ENCODE measurements around the gene C1QTNF12.

Gene C1QTNF12

DNA sequence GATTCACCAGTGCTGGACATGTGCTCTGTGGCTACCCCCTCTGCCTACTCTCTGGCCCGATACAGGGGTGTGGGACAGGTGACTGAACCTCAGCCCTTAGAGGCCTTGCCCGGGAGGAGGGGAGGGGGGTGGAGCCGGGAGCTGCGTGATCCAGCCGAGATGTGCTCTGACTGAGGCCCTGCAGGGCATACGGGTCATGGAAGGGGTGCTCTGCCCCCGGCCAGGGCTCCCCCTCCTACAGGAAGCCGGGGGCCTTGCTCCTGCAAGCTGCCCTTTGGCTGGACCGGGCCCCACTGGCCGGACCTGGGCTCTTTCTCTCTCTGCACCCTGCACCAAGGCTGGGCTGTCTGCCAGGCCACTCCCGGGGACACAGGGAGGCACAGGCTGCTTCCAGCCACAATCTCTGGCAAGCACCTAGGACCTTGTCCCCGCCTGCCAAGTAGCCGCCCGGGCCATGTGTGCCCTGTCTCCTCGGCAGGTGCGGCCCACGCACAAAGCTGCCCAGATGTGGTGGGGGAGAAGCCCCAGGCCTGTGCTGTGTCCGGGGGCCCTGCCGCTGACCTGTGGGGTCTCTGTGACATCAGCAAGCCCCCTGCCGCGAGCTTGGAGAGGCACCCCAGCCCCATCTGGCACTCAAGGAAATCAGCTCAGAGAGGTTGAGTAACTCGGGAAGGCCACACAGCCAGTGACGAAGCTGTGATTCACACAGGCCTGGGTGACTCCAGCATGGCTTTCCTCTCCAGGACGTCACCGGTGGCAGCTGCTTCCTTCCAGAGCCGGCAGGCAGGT is 35.2 kb upstream of the C1QTNF12 start:
- DNase-seq, result peak in 1 of 2 experiments; percentile 37

DNA sequence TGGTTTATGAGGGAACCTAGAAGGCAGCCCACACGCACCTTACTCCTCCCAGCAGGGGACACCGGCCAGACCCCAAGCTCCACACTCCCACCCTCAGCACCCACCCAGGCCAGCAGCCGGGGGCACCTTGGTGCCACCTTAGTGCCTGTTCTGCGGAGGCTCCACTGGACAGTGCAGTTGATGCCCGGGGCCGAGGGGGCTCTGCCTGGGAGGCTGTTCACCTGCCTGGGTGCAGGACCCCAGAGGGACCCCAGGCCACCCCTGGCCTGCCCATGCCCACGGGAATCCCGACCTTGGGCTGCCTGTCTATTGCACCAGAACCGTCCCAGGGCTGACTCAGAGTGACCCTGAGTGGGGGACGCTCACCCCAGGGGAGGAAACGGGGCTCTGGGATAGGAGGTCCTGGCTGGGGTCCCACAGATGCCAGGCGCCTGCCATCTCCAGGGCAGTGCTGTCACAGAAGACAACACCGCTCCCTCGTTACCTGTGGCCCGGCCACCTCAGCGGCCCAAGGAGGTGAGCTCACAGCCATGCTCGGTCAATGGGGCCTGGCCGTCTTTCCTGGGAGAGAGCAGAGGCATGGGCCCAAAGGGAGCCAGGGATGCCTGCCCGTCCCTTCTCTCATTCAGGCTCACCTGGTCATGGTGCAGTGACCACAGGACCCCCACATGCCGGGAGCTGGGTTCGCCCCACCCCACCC is 34.4 kb upstream of the C1QTNF12 start:
- DNase-seq, result no peak

DNA sequence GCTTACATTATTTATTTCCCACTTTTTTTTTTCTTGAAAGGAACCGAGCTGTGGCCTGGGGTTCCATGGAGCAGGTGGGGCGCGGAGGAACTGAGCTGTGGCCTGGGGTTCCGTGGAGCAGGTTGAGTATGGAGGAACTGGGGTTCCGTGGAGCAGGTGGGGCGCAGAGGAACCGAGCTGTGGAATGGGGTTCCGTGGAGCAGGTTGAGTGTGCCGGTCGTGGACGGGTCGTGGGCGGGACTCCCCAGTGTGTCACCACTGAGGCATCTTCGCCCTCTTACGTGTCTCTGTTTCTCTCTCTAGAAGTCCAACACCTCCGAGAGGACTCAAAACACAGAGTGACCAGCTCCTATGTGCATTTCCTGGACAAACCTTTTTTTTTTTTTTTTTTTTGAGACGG is 32.5 kb upstream of the C1QTNF12 start:
- DNase-seq, result no peak

DNA sequence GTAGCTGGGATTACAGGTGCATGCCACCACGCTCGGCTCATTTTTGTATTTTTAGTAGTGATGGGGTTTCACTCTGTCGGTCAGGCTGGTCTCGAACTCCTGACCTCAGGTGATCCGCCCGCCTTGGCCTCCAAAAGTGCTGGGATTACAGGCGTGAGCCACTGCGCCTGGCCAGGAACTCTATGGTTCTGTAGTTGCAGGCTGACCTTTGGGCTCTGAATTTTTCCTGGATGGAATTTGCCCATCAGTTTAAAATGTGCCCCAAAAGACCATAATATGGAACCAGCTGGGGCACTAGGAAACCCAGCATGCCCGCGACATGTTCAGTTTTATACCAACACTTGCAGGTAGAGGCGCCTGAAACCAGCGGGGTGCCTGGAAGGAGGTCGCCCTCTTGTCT is 32.1 kb upstream of the C1QTNF12 start:
- no peak for DNase-seq

GRCh38 chr1:1275836-1276235 is 29.3 kb upstream of the C1QTNF12 start:
- no peak for DNase-seq

DNA sequence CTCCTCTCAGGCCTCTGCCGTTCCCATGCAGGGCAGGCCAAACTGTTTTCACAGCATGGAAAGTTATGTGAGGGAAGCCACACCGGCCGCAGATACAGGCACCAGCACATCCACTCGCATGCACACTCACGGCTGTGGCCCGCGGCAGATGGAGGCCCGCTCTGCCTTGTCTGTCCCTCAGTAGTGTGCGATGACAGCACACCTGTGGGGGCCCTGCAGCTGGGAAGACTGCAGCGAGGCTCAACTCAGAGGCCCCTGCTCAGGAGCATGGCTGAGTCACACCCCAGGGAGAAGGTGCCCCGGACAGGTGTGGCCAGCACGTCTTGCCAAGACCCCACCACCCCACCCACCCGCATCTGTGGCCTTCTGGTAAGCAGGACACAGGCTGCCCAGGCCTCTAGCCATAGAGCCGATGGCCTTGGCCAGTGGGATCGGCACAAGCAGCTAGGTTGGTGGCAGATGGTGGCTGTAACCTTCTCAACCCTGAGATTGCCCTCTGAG is 28.5 kb upstream of the C1QTNF12 start:
- DNase-seq, result no peak

GRCh38 chr1:1274299-1274930 is 27.9 kb upstream of the C1QTNF12 start:
- no peak for DNase-seq

DNA sequence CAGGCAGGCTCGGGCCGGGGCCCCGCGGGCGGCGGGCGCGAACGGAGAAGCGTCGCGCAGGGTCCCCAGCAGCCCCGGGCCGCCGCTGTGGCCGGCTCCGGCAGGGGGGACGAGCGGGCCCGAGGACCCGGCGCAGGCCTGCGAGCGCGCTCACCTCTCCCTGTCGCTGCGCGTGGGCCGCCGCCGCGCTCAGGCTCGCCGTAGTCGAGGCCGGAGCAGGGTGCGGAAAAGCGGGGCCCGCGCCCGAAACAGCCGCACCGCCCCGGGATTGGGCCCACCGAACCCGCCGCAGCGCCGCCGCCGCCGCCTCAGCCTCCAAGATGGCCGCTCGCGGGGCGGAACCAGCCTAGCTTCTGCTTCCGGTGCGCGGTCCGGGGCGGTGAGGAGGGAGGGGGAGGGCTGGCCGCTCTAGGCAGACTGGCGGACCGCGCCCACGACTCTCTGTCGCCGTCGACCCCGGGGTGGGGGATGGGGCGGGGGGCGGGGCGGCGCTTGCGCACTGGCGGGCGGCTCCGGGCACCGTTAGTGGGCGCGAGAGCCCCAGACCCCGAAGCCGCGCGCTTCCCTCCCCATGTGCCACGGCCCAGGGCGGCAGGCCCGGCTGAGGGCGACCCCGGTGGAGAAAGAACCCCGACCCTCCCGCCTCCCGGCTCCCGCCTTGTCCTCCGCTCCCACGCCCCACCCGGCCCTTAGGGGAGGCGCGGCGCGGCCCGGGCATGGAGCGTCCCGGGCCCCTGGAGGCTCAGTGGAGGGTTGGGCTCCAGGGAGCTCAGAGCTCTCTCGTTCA is 27.2 kb upstream of the C1QTNF12 start, which contains the start of gene UBE2J2:
UBE2J2 (minus strand) TSS at position 343 of the 787 bp plus-strand sequence. CDS start 5,862 bp downstream, outside the sequence.
- peak; percentile 65 to 93 for DNase-seq

DNA sequence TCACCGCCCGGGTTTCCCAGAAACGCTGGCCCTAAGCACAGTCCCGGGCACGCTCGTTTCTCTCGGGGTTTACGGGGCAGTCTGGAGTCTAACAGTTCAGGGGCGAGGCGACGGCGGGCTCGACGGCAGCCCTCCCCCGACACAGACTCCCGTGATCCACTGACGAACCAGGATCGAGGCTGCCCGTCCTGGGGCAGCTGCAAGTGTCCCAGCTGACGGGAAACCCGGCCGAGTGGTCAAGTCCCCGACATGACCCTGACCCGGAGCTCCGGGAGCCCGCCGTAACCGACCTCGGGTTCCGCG is 26.6 kb upstream of the C1QTNF12 start:
- no peak for DNase-seq

DNA sequence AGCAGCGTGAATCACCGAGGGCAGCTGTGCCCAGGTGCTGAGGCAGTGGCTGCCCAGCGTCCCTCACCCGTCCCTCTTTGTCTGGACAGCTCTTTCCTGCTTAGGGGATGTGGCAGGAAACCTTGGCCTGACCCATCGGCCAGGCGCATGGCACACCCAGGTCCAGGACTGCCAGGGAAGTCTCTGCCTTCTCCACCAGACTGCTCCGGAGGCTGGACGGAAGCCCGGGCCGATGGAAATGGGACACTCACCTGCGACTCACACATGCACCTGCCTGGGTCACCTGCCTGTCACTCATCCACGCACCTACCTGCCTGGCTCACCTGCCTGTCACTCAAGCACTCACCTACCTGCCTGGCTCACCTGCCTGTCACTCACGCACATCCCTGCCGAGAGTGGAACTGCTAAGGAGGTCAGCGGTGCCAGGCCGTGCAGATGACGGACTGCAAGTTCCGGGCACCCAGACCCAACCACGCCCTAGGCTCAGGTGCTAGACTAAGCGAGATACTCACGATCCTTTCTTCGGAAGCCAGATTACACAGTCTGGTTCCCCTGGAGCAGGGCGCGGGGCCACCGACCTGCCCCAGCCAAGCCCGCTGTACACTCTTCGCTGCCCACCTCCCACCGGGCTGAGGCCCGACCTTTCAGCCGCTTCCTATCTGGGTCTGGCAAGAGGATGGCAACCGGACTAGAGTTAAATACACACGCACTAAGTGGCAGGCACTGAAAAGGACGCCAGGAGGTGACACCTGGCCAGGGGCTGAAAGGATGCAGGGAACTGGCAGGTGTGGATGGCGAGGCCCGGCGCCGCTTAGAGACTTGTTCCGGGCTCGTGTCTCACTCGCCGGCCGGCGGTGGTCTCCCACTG is 26.1 kb upstream of the C1QTNF12 start:
- no peak for DNase-seq

- no peak for DNase-seq
These were observed 24.3 kb upstream of the C1QTNF12 start for GRCh38 chr1:1270813-1271212.

DNA sequence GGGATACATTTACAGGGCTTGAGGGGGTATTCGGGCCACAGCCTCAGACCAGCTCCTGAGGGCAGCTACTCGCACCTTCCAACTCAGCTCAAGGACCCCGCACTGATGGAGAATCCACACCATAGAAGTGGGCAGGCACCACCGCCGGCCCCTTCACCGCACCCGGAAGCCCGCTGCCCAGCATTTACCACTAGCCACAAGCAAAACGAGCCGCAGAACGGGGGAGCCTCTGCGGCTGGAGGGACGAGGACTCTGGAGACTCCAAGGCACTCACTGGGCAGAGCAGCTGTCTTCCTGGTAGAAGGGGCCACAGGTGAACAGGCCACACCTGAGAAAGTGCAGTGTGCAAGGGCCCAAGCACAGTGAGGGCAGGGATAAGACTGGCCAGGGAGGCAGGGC is 21.8 kb upstream of the C1QTNF12 start:
- DNase-seq, result no peak

DNA sequence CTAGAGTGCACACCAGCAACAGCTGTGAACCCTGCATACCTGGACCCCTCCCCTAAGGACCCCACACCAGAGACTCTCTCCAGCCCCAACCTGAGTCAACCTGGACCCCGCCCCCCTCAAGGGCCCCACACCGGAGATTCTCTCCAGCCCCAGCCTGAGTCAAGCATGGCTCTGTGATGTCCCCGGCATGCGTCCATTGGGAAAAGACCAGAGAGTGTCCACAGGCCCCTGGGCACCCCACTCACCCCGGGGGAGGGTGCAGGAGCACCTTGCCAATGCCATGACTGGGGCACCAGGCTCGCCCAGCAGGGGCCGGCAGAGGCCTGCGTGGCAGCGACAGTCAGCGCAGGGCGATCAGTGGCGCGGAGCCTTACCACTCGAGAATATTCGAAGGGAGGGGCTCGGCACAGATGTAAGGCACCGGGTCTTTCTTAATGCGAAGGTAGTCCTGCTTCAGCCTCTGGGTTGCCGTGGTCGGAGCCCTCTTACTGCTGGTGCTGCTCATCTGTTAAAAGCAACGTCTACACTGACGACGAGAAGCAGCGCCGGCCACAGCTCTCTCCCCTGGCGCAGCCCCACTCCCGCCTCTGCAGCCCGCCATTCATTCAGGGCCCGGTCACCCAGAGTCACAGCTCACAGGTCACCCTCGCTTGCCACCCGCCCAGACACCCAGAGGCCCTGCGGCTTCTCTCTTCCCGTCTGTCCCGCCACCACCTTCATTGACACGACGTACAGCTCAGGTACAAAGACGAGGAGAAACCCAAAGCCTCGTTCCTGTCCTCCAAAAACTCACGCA is 21.2 kb upstream of the C1QTNF12 start:
- DNase-seq, result no peak

- DNase-seq, result no peak
These were observed 18.3 kb upstream of the C1QTNF12 start for GRCh38 chr1:1264868-1265272.

DNA sequence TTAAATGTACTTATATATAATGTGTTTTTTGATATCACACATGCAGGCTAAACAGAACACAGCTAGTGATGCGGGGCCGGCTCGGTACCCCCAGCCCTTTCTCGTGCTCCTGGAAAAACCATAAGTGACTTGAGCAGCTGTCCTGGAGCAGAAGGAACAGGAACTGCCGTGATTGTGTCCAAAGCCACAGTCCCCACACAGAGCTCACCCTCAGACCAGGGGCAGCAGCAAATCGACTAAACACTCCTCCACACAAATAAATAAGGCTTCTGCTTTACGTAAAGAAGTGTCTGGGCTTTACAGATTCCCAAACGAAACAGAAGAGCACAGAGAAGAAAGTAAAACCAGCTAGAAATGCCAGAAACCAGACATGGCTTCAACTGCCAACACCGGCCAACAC is 17.5 kb upstream of the C1QTNF12 start:
- no peak for DNase-seq

DNA sequence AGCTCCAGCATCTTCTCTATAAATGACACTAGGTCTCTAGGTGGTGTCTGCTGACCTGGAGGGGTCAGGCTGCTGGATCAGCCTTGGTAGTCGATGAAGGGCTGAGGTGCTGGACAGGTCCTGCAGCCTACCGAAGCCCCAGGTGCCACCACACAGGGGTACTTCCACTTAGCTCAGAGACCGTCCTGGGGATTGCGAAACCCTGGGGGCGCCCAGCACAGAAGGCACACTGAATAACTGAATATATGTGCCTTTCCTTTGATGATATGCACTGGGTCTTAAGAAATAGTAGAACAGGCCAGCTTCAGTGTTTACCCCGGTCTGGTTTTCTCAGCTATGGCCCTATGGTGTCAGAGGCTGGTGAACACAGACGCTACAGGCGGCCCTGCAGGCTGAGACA is 16.2 kb upstream of the C1QTNF12 start:
- no peak for DNase-seq

GRCh38 chr1:1262071-1262470 is 15.5 kb upstream of the C1QTNF12 start:
- DNase-seq, result no peak

DNA sequence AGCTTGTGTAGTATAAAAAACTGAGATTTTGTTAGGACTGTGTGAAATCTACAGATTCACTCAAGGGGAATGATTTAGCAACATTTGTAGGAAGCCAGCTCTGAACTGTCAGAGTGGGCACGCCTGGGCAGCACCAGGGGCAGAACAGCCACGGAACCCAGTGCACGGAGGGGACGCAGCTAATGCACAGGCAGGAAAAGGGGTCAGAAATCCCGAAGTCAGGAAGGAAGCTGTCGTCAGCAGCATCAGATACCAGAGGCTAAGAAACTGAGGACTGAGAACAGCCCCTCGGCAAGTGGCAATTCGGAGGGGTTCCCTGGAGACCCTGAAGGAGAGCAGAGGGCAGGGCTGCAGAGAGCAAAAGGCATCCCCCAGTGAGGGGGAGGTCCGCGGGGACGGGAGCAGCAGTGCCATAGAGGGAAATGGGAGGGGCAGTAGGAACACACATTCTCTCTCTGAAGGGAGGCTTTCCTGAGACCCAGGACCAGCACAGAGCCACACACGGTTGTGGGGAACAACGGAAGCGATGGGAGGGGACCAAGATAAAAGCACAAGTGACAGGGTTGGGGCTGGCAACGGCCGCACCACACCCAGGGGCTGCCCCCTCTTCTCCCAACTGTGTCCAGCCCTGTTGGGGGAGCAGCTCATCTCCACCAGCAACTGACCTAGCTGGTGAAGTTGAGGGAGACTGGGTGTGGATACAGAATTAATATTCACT is 14.5 kb upstream of the C1QTNF12 start:
- no peak for DNase-seq

- DNase-seq, result no peak
These were observed 13.6 kb upstream of the C1QTNF12 start for GRCh38 chr1:1259951-1260600.

- no peak for DNase-seq
These were observed 13.0 kb upstream of the C1QTNF12 start for GRCh38 chr1:1259540-1259939.
